HG03571 (cell line): ENCODE measurements around the gene SNTB2.
"Not testable (repeated sequence)": the region's sequence is repeated elsewhere in the genome, so short reads cannot be mapped to it uniquely, and the experiment has no call there.

ENCODE experiments used
- ATAC-seq: cut with Tn5 transposase; IDR thresholded peaks from one replicate; pipeline ENCODE4 v1.9.1; 2021; ENCODE audit not compliant: unreplicated experiment

Gene SNTB2

DNA sequence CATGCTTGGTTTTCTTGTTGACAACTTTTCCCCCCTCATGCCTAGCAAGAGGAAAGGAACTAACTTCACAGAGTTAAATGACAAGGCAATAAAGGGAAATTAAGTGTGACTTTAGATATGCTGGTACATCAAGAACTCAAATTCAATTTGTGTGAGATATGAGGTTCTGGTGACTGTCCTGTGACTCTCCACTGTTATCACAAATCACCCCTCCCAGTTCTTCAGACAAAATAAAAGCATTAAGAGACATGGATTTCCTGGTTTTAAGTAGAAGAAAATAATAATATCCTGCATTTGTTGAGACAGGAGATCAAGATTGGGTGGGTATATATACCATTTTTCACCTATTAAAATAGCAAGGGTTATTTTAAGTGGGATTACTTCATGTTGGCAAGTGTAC is 46.2 kb downstream of the SNTB2 start:
- ATAC-seq: no peak

DNA sequence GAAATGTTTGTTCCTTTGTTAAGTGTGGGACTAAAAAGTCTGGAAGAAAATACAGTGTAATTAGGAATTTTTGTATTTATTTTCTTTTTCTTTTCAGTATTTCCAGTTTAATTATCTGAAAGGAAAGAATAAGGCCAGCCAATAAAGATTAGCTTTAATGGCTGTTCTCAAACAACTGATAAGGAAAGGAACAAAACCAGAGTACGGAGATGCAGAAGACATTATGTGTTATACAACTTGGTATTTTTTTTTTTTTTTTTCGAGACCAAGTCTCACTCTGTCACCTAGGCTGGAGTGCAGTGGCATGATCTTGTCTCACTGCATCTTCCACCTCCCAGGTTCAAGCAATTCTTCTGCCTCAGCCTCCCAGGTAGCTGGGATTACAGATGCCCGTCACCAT is 47.5 kb downstream of the SNTB2 start:
- no peak for ATAC-seq

DNA sequence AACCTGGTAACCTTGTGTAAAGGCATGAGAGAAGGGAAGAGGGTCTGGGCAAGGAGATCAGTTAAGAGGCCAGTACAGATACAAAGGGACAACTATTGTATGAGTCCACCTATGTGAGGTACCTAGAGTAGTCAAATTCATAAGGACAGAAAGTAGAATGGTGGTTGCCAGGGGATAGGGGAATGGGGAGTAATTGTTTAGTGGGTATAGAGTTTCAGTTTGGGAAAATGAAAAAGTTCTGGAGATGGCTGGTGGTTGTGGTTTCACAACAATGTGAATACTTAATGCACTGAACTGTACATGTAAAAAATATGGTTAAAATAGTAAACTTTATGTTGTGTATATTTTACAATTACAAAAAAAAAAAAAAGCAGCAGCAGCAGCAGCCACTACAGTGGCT is 49.4 kb downstream of the SNTB2 start:
- no peak for ATAC-seq

DNA sequence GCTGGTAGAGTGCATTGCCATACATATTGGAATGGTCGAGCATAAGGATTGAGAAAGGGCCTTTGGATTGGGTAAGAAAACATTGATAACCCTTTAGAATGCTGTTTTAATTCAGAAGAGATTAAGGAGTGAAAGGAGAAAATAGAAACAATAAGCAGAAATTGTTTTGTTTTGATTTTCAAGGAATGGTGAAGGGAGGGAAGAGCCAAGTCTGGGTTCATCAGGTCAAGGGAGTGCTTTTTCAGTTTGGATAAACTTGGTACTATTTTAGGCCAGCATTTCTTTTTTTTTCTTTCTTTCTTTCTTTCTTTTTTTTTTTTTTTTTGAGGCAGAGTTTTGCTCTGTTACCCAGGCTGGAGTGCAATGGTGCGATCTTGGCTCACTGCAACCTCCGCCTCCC is 50.3 kb downstream of the SNTB2 start:
- no peak for ATAC-seq

DNA sequence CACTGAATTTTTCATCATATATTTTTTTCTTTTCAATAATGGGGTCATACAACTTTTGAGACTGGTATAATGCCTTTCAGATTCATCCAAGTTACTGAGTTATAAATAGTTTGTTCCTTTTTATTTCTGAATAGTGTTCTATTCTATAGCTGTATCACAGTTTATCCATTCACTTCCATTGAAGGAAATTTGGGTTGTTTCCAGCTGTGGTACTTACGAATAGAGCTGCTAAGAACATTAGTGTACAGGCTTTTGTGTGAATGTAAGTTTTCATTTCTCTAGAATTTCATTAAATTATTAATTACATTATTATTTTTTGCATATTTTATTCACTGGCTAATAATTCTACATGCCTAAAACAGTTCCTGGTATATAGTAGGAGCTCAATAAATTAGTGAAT is 52.9 kb downstream of the SNTB2 start:
- no peak for ATAC-seq

DNA sequence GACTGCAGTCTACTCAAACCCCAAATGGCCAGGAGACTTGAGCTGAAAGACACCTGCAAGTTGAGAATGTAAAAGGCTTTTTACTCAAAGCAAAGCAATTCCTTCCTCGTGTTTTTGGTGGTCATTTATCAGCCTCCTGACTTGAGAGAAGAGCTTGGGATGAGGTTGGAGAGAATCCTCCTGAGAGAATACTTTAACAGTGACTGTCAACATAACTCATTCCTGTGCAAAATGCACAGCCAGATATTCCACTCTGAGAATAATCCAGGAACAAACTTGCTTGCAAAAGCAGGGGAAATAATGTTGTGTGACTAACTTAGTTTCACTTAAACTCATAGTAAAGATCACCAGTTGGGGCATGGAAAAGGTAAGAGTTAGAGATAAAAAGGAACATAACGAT is 53.4 kb downstream of the SNTB2 start:
- no peak for ATAC-seq

DNA sequence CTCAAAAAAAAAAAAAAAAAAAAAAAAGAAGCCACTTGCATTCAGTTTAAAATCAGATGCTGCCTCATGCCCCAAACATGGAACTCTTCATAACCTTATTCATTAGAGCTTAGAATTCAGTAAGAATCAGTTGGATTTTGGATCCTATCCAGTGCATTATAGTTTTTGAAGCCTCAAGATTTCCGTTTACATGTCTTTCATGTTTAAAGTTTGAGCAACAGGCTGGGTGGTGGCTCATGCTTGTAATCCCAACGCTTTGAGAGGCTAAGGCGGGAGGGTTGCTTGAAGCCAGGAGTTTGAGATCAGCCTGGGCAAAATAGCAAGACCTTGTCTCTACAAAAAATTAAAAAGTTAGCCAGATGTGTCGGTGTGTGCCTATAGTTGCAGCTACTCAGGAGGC is 55.0 kb downstream of the SNTB2 start:
- no peak for ATAC-seq

DNA sequence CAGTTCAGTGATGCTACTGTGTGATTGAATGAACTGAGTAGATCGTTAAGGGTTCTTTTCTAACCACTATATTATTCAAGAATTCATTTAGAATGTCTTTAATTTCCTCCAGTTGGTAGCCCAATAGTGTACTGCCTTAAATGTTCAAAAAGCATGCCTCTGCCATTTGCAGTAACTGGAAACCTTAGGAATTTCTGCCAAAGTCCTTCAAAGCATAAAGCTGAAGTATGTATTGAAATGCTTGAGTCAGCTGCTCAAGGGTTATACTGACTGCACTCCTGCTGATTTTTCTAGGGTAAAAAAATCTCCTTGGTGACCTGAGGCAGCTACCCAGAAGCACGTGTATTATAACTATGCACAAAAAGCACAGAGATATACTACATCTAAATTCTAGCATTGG is 56.5 kb downstream of the SNTB2 start:
- no peak for ATAC-seq

DNA sequence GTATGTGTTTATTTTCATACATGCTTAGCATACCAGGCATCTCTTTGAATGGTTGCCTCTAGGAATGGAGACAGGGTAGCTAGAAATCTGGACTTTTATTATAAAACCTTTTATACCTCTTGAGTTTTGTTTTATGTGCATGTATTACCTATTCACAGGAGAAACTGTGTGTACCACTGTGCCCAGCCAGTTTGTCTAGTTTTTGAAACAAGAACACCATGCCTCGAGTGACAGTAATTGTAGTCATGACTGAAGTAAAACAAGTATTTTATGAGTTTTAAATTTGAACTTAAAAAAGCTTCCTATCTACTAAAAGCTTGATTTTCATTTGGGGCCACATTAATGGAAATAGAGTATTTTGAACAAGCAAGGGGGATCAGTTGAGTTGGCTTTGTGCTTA is 57.4 kb downstream of the SNTB2 start:
- no peak for ATAC-seq

DNA sequence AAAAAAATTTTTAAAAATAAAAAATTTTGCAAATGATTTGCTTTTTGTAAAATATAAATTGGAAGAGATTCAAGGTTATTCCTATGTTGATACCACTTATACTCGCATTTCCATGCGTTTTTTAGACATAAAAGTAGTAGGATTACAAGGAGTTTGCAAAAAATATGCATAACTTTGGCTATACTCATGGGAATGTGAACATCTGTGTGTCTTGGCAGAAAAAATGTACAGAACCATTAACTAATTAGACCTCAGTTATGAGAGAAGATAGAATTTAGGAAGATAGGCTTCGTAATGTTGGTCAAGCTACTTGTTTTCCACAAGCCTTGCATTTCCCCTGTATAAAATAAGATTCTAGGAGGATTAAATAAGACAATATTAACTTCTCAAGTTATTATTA is 63.1 kb downstream of the SNTB2 start:
- ATAC-seq: no peak

DNA sequence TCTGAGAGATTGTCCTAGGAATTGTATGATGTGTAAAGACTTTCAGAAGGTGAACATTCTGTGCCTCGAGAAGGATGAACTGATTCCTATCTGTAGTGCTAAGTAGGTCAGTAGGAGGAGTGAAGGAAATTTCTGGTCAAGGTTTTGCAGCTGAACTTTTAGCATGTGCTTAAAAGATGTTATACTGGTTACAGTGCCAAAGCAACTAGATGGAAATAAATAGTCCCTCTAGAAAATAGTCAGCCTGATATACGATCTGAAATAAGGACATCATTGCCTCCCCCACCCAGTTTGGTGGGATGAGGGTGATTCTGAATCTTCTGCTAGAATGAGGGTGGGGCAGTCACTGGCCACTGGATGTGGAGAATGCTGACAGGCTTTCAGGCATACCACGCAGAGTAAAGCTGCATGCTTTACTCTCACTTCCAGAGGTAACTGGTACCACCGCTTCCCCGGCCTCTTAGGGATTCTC is 66.9 kb downstream of the SNTB2 start:
- ATAC-seq: no peak

DNA sequence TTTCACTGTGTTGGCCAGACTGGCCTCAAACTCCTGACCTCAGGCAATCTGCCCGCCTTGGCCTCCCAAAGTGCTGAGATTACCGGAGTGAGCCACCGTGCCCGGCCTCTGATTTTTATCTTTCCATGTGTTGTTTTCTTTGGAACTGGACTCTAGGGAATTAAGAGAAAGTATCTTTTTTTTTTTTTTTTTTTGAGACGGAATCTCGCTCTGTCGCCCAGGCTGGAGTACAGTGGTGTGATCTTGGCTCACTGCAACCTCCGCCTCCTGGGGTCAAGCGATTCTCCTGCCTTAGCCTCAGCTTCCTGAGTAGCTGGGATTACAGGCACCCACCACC is 72.4 kb downstream of the SNTB2 start:
- not testable (repeated sequence) for ATAC-seq

DNA sequence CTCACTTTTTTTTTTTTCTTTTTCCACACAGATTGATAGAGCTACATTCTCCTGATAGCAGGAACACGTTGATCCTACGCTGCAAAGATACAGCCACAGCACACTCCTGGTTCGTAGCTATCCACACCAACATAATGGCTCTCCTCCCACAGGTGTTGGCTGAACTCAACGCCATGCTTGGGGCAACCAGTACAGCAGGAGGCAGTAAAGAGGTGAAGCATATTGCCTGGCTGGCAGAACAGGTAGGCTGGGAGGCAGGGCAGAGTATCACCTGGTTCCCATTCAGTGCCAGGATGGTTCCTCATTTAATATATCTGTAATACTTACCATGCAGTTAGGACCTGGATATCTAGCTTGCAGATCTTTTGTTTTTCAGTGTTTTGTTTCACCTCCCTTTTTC is 73.1 kb downstream of the SNTB2 start:
- no peak for ATAC-seq

DNA sequence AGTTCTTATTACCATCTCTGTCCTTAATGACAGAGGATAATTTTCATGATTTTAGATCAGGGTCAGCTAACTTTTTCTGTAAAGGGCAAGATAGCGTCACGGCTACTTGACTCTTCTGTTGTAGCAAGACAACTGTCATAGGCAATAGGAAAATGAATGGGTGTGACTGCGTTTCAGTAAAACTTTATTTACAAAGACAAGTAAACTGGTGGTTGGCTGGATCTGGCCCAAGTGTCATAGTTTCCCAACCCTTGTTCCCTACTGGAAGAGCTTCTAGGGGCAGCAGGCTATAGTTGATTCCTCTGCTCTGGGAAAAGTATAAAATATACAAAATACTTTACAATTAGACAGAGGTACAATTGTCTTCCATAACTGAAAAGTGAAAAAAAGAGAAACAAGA is 73.5 kb downstream of the SNTB2 start:
- no peak for ATAC-seq

DNA sequence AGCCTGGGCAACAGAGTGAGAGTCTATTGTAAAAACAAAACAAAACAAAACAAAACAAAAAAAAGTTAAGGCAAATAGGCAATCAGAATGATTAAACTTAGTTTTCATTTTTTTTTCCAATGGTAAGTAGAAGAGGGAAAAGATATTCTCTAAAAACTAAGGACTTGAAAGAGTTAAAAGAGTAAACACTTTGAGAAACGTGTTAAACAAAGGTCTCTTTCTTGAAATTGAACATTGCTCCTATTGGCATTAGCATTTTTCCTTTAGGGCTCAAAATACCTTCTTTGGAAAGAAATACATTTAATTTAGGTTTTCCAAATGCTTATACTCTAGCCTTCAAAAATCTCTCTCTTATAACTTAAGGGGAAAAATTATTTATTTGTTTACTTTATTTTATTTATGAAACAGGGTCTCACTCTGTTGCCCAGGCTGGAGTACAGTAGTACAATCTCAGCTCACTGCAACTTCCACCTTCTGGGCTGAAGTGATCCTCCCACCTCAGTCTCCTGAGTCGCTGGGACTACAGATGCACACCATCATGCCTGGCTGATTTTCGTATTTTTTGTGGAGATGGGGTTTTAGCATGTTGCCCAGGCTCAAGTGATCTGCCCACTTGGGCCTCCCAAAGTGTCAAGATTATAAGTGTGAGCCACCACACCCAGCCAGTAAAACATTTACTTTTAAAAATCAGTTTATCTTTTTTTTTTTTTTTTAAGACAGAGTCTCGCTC is 79.5 kb downstream of the SNTB2 start:
- no peak for ATAC-seq

DNA sequence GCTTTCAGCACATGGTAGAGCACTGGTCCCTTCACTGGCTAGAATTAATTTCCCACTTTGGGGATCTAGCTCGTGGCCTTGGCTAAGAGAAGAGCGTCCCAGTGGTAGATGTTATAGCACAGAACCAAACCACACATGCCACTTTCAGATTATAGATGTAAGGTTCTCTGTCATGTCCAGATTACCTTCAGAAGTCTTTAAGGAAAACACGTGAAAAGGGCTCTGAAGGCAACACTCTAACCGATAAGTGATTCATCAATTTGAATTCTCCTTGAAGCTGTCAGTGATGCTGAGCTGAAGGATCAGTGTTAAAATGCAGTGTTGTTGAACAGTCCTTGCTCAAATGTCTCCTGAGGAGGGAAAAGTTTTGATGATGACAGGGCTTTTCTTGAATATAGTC is 80.7 kb downstream of the SNTB2 start:
- ATAC-seq: no peak

DNA sequence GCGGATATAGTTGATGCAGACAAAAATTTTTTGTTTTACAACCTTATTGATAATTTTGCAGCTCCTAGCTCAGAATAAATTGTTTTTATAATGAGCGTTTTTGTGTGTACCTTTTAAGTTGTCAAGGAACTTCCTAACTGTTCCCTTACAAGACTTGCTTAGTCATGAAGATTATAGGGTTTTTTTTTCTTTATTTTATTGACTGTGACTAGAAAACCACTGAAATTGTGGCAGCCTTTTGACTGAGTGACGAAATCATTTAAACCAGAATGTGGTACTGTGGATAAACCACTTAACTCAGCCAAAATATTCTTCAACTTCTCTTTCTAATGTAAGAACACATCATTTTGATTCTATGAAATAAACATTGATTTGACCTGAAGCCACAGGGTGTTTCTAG is 83.4 kb downstream of the SNTB2 start:
- no peak for ATAC-seq

DNA sequence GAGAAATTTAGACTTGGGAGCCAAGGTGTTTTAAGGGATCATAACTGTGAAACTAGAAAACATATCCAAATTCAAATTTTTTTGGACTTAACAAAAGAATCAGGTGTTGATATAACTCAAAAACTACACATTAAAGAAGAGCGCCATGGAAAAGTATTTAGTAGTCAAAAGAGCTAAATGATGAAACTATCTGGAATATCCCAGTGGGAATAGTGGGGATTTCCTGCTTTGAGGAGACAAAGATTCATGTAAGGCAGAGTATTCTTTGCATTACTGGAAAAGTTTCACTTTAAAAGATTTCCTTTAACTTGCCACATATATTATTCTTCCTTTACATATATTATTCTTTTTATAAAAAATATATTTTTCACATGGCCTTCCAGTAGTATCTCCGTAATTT is 83.9 kb downstream of the SNTB2 start:
- ATAC-seq: no peak

DNA sequence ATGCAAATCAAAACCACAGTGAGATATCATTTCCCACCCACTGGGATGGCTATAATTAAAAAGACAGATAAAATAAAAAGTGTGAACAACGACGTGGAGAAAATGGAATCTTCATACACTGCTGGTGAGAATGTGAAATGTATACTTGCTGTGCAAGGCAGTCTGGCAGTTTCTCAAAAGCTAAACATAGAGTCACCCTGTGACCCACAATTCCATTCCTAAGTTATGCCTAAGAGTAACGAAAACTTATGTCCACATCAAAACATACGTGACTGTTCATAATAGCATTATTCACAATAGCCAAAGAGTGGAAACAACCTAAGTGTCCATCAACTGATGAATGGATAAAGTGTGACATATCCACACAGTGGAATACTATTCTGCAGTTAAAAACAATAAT is 86.0 kb downstream of the SNTB2 start:
- no peak for ATAC-seq

DNA sequence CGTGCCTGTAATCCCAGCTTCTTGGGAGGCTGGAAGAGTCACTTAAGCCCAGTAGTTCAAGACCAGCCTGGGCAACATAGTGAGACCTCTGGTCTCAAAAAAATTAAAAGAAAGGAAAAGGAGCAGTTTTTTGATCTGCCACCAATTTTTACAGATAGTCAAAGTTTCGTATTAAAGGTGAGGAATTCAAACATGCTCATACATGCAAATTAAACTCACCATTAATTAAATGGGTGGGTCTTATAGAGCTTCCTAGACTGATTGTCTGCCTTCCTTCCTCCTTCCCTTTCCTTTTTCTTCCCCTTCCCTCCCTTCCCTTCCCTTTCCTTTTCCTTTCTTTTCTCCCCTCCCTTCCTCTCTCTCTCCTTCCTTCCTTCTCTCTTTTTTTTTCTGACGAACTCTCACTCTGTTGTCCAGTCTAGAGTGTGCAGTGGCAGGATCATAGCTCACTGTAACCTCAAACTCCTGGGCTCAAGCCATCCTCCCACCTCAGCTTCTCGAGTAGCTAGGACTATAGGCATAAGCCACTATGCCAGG is 87.8 kb downstream of the SNTB2 start:
- no peak for ATAC-seq

DNA sequence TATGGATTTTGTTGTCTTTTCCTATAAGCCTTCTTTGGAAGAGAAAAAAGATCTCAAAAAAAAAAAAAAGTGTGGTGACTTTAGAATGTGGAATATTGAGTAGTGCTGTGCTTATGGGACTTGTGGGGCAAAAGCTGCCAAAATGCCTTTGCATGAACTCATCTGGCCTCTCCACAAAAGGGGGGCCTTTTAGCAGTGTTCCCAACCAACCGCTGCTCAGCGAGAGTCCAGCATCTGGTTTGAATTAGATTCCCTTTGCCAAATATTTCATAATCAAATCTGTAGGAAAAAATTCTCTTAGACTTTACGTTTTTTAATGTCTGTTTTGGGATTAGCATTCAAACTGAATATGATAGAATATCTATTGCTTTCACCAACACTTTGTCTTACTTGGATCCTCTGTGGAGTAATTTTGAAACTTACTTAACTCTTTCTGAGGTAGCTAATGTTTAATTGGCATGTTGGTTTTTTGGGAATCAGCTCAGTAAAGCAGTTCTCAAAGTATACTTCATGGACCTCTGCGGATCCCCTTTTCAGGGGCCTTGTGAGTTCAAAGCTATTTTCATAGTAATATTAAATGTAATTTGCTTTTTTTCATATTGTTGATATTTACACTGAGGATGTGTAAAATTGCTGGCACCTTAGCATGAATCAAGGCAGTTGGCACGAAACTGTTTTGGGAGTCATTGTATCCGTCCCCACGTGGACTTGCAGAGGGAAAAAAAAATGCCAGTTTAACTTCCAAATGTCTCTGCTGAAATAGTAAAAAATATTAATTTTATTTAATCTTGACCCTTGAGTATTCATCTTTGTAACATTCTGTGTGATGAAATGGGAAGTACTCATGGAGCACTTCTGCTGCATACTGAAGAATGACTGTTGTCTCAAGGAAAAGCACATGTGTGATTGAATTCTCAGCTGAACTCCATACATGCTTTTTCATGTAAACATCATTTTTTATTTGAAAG is 89.5 kb downstream of the SNTB2 start:
- ATAC-seq: no peak

DNA sequence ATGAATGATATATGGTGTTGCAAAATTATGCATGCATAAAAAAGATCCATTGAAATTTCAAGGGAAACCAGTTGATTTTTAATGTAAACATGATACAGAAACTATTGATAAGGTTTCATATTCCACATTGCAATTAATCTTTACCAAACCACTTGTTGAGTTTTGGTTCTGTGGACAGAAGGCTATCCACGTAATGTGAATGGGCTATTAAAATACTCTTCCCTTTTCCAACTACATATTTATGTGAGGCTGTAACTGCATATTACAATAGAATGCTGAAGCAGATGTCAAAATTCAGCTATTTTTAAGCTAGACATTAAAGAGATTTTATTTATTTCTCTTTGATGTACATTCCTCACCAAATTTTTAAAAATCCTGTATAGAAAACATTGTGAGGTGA is 90.4 kb downstream of the SNTB2 start:
- ATAC-seq: no peak
